NCI-H1092 treated with DMSO at 0.1 percent for 48 hours (cell line): Measurements from ENCODE around the gene ST14.

Experiments used
- DNase-seq: peaks from one replicate; lab custom pipeline; 2025; lab: John Stamatoyannopoulos, UW

Gene ST14

GRCh38 chr11:130208241-130209127 is 48.9 kb downstream of the ST14 start:
- no peak for DNase-seq

GRCh38 chr11:130209128-130209932 is 49.7 kb downstream of the ST14 start:
- no peak for DNase-seq

- no peak for DNase-seq
These were observed 50.6 kb downstream of the ST14 start for GRCh38 chr11:130209954-130210854.

GRCh38 chr11:130211144-130211543 is 51.6 kb downstream of the ST14 start:
- no peak for DNase-seq

- no peak for DNase-seq
These were observed 52.3 kb downstream of the ST14 start for GRCh38 chr11:130211781-130212401.

GRCh38 chr11:130212431-130212961 is 52.9 kb downstream of the ST14 start:
- no peak for DNase-seq

GRCh38 chr11:130213143-130213978 is 53.8 kb downstream of the ST14 start:
- peak; percentile 55 for DNase-seq

GRCh38 chr11:130213979-130214281 is 54.3 kb downstream of the ST14 start:
- no peak for DNase-seq

GRCh38 chr11:130214861-130215530 is 55.4 kb downstream of the ST14 start:
- no peak for DNase-seq

- no peak for DNase-seq
These were observed 56.1 kb downstream of the ST14 start for GRCh38 chr11:130215531-130216220.

GRCh38 chr11:130216221-130216550 is 56.6 kb downstream of the ST14 start:
- no peak for DNase-seq

GRCh38 chr11:130216591-130217132 is 57.1 kb downstream of the ST14 start:
- no peak for DNase-seq

GRCh38 chr11:130217133-130218031 is 57.8 kb downstream of the ST14 start:
- DNase-seq, result no peak

GRCh38 chr11:130218501-130219070 is 59.0 kb downstream of the ST14 start:
- no peak for DNase-seq

- no peak for DNase-seq
These were observed 59.6 kb downstream of the ST14 start for GRCh38 chr11:130219148-130219547.

GRCh38 chr11:130220311-130221035 is 60.9 kb downstream of the ST14 start:
- DNase-seq, result no peak
